ENCODE measurements around the gene XYLT1. TPM values are rescaled to one million over a fixed set of nuclear protein-coding genes. Genes with fewer than 3 reads are reported as not detected.
A peak's percentile ranks its signal among the peaks of the same experiment; 100 is the strongest.

The XYLT1 gene
- polyA plus RNA-seq, 1 of the 3 experiments (the other 2 are of a cell fraction): 17.6 TPM

- CTCF ChIA-PET: no interaction called here
- H3K27ac ChIP-seq (ENCODE audit: low read depth in 2 of 2, low read length in 1 of 2): no peak overlapping the region
- no peak overlapping the region for H2AFZ ChIP-seq (ENCODE audit: low read depth)
- no peaks in the 10 kb centered on the region for H3K9me3 ChIP-seq
- DNase-seq: no peak
- no peak overlapping the region for H3K4me3 ChIP-seq (ENCODE audit: low read depth in 2 of 2, low read length in 1 of 2)
- 83% methylated on average over 6 of the region's 6 CpGs for WGBS (ENCODE audit: low lambda C conversion rate)
- H3K36me3 ChIP-seq (replicated peaks in 1 of 2; ENCODE audit: control insufficient read depth in 1 of 2, insufficient read depth in 2 of 2, low read length in 1 of 2): peaks cover 0 to 9% of the 10 kb centered on the region in 2 experiments
- H3K27me3 ChIP-seq (ENCODE audit: insufficient read depth): no peaks in the 10 kb centered on the region
- H3K4me2 ChIP-seq: no peak overlapping the region
- H3F3A ChIP-seq (replicated peaks; ENCODE audit: insufficient read depth): peaks cover 31% of the 10 kb centered on the region
- peaks cover 100% of the 10 kb centered on the region for H3K79me2 ChIP-seq (ENCODE audit: insufficient read depth)
- no peaks in the 10 kb centered on the region for H3K9me2 ChIP-seq
- H3K4me1 ChIP-seq (ENCODE audit: control insufficient read depth in 1 of 2, insufficient read depth in 2 of 2, low read depth in 1 of 2, low read length in 1 of 2): peaks cover 0 to 17% of the 10 kb centered on the region in 2 experiments; a peak in 1 of 4 replicates
- POLR2A ChIA-PET: no interaction called here
- TF ChIP-seq YY1 (IDR thresholded peaks at IDR 0.05; ENCODE audit: low read depth): no peak
- TF ChIP-seq RAD21 (IDR thresholded peaks at IDR 0.05; ENCODE audit: low read length): no peak
- no peak for TF ChIP-seq USF2 (IDR thresholded peaks at IDR 0.05; ENCODE audit: borderline replicate concordance, low read depth, low read length)
- no peak overlapping the region for H3K9ac ChIP-seq
- peaks cover 99% of the 10 kb centered on the region for H4K20me1 ChIP-seq (ENCODE audit: insufficient read depth)
These were observed 165.1 kb downstream of the XYLT1 start for GRCh38 chr16:17305694-17306093.

GRCh38 chr16:17304491-17305119 is 166.2 kb downstream of the XYLT1 start:
- peaks cover 100% of the 10 kb centered on the region for H3K79me2 ChIP-seq (ENCODE audit: insufficient read depth)
- H3K4me2 ChIP-seq: no peak overlapping the region
- H3K27me3 ChIP-seq (ENCODE audit: insufficient read depth): no peaks in the 10 kb centered on the region
- no peaks in the 10 kb centered on the region for H3K9me3 ChIP-seq
- DNase-seq: no peak
- no peak overlapping the region for H3K4me3 ChIP-seq (ENCODE audit: low read depth in 2 of 2, low read length in 1 of 2)
- H3K9ac ChIP-seq: no peak overlapping the region
- H3F3A ChIP-seq (replicated peaks; ENCODE audit: insufficient read depth): peaks cover 26% of the 10 kb centered on the region
- TF ChIP-seq RAD21 (IDR thresholded peaks at IDR 0.05; ENCODE audit: low read length): peak; percentile 37; the same call in 1 of the 2 replicates
- 0 out of 2 replicates have a peak, but pooled peaks have one; percentile 2 for TF ChIP-seq SMC3 (IDR thresholded peaks at IDR 0.05; ENCODE audit: low read depth, low read length)
- TF ChIP-seq MEF2A (IDR thresholded peaks at IDR 0.05; ENCODE audit: borderline replicate concordance, low read depth): no peak
- TF ChIP-seq CTCF (IDR thresholded peaks at IDR 0.05): no peak
- TF ChIP-seq FOSL2 (IDR thresholded peaks at IDR 0.05; ENCODE audit: borderline replicate concordance, low read depth): no peak
- no peak for TF ChIP-seq POLR2AphosphoS5 (IDR thresholded peaks at IDR 0.05; ENCODE audit: low read depth, low read length)
- peak; percentile 22; the same call in 1 of the 2 replicates for TF ChIP-seq TCF12 (IDR thresholded peaks at IDR 0.05)
- ChIA-PET POLR2A (no interaction called here), CTCF (interaction anchor here (0.6 kb wide), 1 partner anchor 22 kb away, joined by 3 read pairs; no protein-coding TSS in a partner anchor)
- no peak overlapping the region for H2AFZ ChIP-seq (ENCODE audit: low read depth)
- peaks cover 99% of the 10 kb centered on the region for H4K20me1 ChIP-seq (ENCODE audit: insufficient read depth)
- peaks cover 0 to 20% of the 10 kb centered on the region in 2 experiments; a peak in 1 of 4 replicates for H3K4me1 ChIP-seq (ENCODE audit: control insufficient read depth in 1 of 2, insufficient read depth in 2 of 2, low read depth in 1 of 2, low read length in 1 of 2)
- WGBS (ENCODE audit: low lambda C conversion rate): 81% methylated on average over 5 of the region's 6 CpGs
- no peak overlapping the region for H3K27ac ChIP-seq (ENCODE audit: low read depth in 2 of 2, low read length in 1 of 2)
- peaks cover 0 to 6% of the 10 kb centered on the region in 2 experiments for H3K36me3 ChIP-seq (replicated peaks in 1 of 2; ENCODE audit: control insufficient read depth in 1 of 2, insufficient read depth in 2 of 2, low read length in 1 of 2)
- H3K9me2 ChIP-seq: no peaks in the 10 kb centered on the region

Data from SK-N-SH (cell line).